Calu3 (cell line): ENCODE results near the gene KHDRBS2. TPM values are rescaled to one million over a fixed set of nuclear protein-coding genes. Genes with fewer than 3 reads are reported as not detected.

Experiments
- BruUV-seq: library from RNA; stranded (reverse); fragments of 400-500 nt; replicated peaks from 2 replicates; lab custom pipeline; 2021; lab: Mats Ljungman, UMichigan
- CTCF ChIA-PET: fragments of 300-600 bp; sonication (Branson Sonifier 250); formaldehyde crosslinking; loops from one replicate; lab custom pipeline; 2022; ENCODE audit warnings: antibody characterized with exemption; lab: Charles Lee
- DNase-seq: peaks from one replicate; pipeline ENCODE4 v3.0.0; 2022
- H3K27ac Mint-ChIP-seq: one replicate; pipeline ENCODE4 v1.8.0; 2022; ENCODE audit warnings: mixed read lengths; ENCODE audit not compliant: unreplicated experiment
- H3K27me3 Mint-ChIP-seq: one replicate; pipeline ENCODE4 v1.8.0; 2022; ENCODE audit warnings: mixed read lengths; ENCODE audit not compliant: unreplicated experiment
- H3K36me3 Mint-ChIP-seq: one replicate; pipeline ENCODE4 v1.8.0; 2022; ENCODE audit warnings: mild to moderate bottlenecking, moderate library complexity, mixed read lengths; ENCODE audit not compliant: insufficient read depth, unreplicated experiment
- H3K4me1 Mint-ChIP-seq: one replicate; pipeline ENCODE4 v1.8.0; 2022; ENCODE audit warnings: mild to moderate bottlenecking, low read depth, mixed read lengths; ENCODE audit not compliant: unreplicated experiment
- H3K4me3 Mint-ChIP-seq: one replicate; pipeline ENCODE4 v1.8.0; 2022; ENCODE audit warnings: mild to moderate bottlenecking, low read depth, moderate library complexity, mixed read lengths; ENCODE audit not compliant: unreplicated experiment
- H3K9me3 Mint-ChIP-seq: one replicate; pipeline ENCODE4 v1.8.0; 2022; ENCODE audit warnings: low read depth, mixed read lengths; ENCODE audit not compliant: unreplicated experiment
- CTCF ChIP-seq: fragments of 200-600 bp; IDR thresholded peaks from one replicate; pipeline ENCODE4 v1.8.0; 2022; ENCODE audit warnings: antibody characterized with exemption; ENCODE audit not compliant: unreplicated experiment
- intact Hi-C: fragments of 100-400 bp; cut with micrococcal nuclease; formaldehyde crosslinking; loops from one replicate; pipeline ENCODE4 v1.10.0; 2022; ENCODE audit not compliant: unreplicated experiment
- total RNA-seq: library from RNA; stranded (reverse); gene quantifications from 2 replicates; pipeline ENCODE4 v1.2.3, GENCODE V29; 2022

KHDRBS2 gene
- total RNA-seq, 1 experiment from 2014 or later, result not detected

- H3K4me3 Mint-ChIP-seq, result no peak overlapping the region
- H3K36me3 Mint-ChIP-seq, result no peaks in the 10 kb centered on the region
- no peak for TF ChIP-seq CTCF
- no peaks in the 10 kb centered on the region for H3K27me3 Mint-ChIP-seq
- no peak for DNase-seq
- CTCF ChIA-PET, result no interaction called here
- H3K9me3 Mint-ChIP-seq, result peaks cover 25% of the 10 kb centered on the region
- intact Hi-C loops, result no loop called here
- BruUV-seq, result no TSS peak
- no peak overlapping the region for H3K27ac Mint-ChIP-seq
- no peaks in the 10 kb centered on the region for H3K4me1 Mint-ChIP-seq
These were observed 338.6 kb downstream of the KHDRBS2 start for GRCh38 chr6:61947311-61947947.

GRCh38 chr6:61940919-61941318, 345.1 kb downstream of the KHDRBS2 start:
- Mint-ChIP-seq H3K27ac (no peak overlapping the region), H3K27me3 (no peaks in the 10 kb centered on the region), H3K36me3 (no peaks in the 10 kb centered on the region), H3K4me3 (no peak overlapping the region), H3K9me3 (peaks cover 27% of the 10 kb centered on the region), H3K4me1 (no peaks in the 10 kb centered on the region)
- CTCF ChIA-PET, result no interaction called here
- no peak for DNase-seq
- no TSS peak for BruUV-seq
- intact Hi-C loops, result no loop called here
- no peak for TF ChIP-seq CTCF

- TF ChIP-seq CTCF, result no peak
- Mint-ChIP-seq H3K27me3 (no peaks in the 10 kb centered on the region), H3K36me3 (no peaks in the 10 kb centered on the region), H3K9me3 (peaks cover 17% of the 10 kb centered on the region), H3K4me3 (no peak overlapping the region), H3K4me1 (no peaks in the 10 kb centered on the region), H3K27ac (no peak overlapping the region)
- intact Hi-C loops, result no loop called here
- BruUV-seq, result no TSS peak
- CTCF ChIA-PET, result no interaction called here
- DNase-seq, result no peak
These were observed 350.7 kb downstream of the KHDRBS2 start for GRCh38 chr6:61935242-61935846.

GRCh38 chr6:61909486-61909885, 376.5 kb downstream of the KHDRBS2 start:
- BruUV-seq, result no TSS peak
- intact Hi-C loops, result no loop called here
- Mint-ChIP-seq H3K4me3 (no peak overlapping the region), H3K27me3 (no peaks in the 10 kb centered on the region), H3K36me3 (no peaks in the 10 kb centered on the region), H3K9me3 (peaks cover 18% of the 10 kb centered on the region), H3K4me1 (no peaks in the 10 kb centered on the region), H3K27ac (no peak overlapping the region)
- TF ChIP-seq CTCF, result no peak
- CTCF ChIA-PET, result no interaction called here
- no peak for DNase-seq
